H1 (cell line): ENCODE measurements around the gene ADGRG7. TPM values are rescaled to one million over a fixed set of nuclear protein-coding genes. Genes with fewer than 3 reads are reported as not detected.

Experiments
- CTCF ChIA-PET: fragments of 300-600 bp; sonication (Branson Sonifier 250); formaldehyde crosslinking; loops from one replicate; lab custom pipeline; 2021; ENCODE audit not compliant: partially characterized antibody; lab: Charles Lee
- POLR2A ChIA-PET: fragments of 300-600 bp; sonication (Branson Sonifier 250); formaldehyde crosslinking; loops from one replicate; lab custom pipeline; 2021; ENCODE audit warnings: inconsistent platforms; ENCODE audit not compliant: partially characterized antibody; lab: Charles Lee
- DNase-seq, 2 experiments: peaks; one replicate each; pipeline versions ENCODE4 v3.0.0 to v3.0.0-alpha.2; 2010 to 2022; ENCODE audit warnings: low spot score in 2 of 2, low read depth in 1 of 2, mixed read lengths in 1 of 2
- FAIRE-seq: peaks from 2 replicates; lab custom pipeline; 2011; peaks lifted over from hg19 to GRCh38; lab: Jason Lieb, UNC
- H2AFZ ChIP-seq: 2 replicates; pipeline ENCODE4 v1.8.1; 2012; ENCODE audit warnings: low read length, inconsistent platforms
- H2AK5ac ChIP-seq: 2 replicates; pipeline ENCODE4 v1.6.1; 2013; ENCODE audit warnings: low read depth, low read length
- H2BK120ac ChIP-seq: replicated peaks from 2 replicates; pipeline ENCODE3; 2013; ENCODE audit warnings: low read depth, low read length, inconsistent platforms
- H2BK12ac ChIP-seq: 2 replicates; pipeline ENCODE4 v1.6.1; 2013; ENCODE audit warnings: low read depth, low read length
- H2BK15ac ChIP-seq: 2 replicates; pipeline ENCODE4 v1.6.1; 2013; ENCODE audit warnings: low read length
- H2BK20ac ChIP-seq: 2 replicates; pipeline ENCODE4 v1.6.1; 2013; ENCODE audit warnings: low read length
- H2BK5ac ChIP-seq: 2 replicates; pipeline ENCODE4 v1.6.1; 2013; ENCODE audit warnings: low read depth, low read length
- H3K14ac ChIP-seq: 2 replicates; pipeline ENCODE4 v1.6.1; 2013; ENCODE audit warnings: inconsistent platforms; ENCODE audit not compliant: insufficient read length
- H3K18ac ChIP-seq: 2 replicates; pipeline ENCODE4 v1.6.1; 2013; ENCODE audit warnings: low read length; ENCODE audit errors: extremely low read depth
- H3K23ac ChIP-seq: 2 replicates; pipeline ENCODE4 v1.6.1; 2013; ENCODE audit warnings: inconsistent platforms; ENCODE audit not compliant: insufficient read length
- H3K23me2 ChIP-seq: 2 replicates; pipeline ENCODE4 v1.6.1; 2013; ENCODE audit warnings: low read depth, low read length
- H3K27ac ChIP-seq: 2 replicates; pipeline ENCODE4 v1.6.1; 2011; ENCODE audit warnings: low read depth, low read length, inconsistent platforms
- H3K27me3 ChIP-seq, 4 experiments: replicated peaks in 1 of 4; 1 replicate in 1 of 4; 2 replicates in 3 of 4; pipeline versions ENCODE4 v1.6.1 to v1.8.1; 2011 to 2013; ENCODE audit warnings: low read length in 3 of 4, mild to moderate bottlenecking in 3 of 4, inconsistent platforms in 2 of 4, mixed read lengths in 2 of 4, moderate library complexity in 1 of 4; ENCODE audit not compliant: control insufficient read depth in 3 of 4, insufficient read depth in 3 of 4; ENCODE audit errors: extremely low read depth in 1 of 4
- H3K36me3 ChIP-seq, 4 experiments: 2 replicates each; pipeline versions ENCODE4 v1.6.1 to v1.8.1; 2011 to 2013; ENCODE audit warnings: mild to moderate bottlenecking in 4 of 4, low read length in 3 of 4, moderate library complexity in 2 of 4, control low read depth in 1 of 4, inconsistent platforms in 1 of 4; ENCODE audit not compliant: insufficient read depth in 4 of 4, control insufficient read depth in 2 of 4
- H3K4ac ChIP-seq: replicated peaks from 2 replicates; pipeline ENCODE3; 2013; ENCODE audit warnings: low read length, low read depth, mixed read lengths, inconsistent platforms; ENCODE audit not compliant: insufficient read length
- H3K4me1 ChIP-seq, 4 experiments: replicated peaks in 1 of 4; 1 replicate in 1 of 4; 2 replicates in 3 of 4; pipeline versions ENCODE4 v1.6.1 to v1.8.1; 2011 to 2013; ENCODE audit warnings: low read length in 3 of 4, inconsistent platforms in 2 of 4, mixed read lengths in 1 of 4; ENCODE audit not compliant: insufficient read depth in 4 of 4, control insufficient read depth in 3 of 4
- H3K4me2 ChIP-seq, 2 experiments: 2 replicates each; pipeline versions ENCODE4 v1.6.1 to v1.8.1; 2011 to 2013; ENCODE audit warnings: low read depth in 2 of 2, low read length in 2 of 2, control low read depth in 1 of 2, inconsistent platforms in 1 of 2, mild to moderate bottlenecking in 1 of 2; ENCODE audit not compliant: insufficient read depth in 1 of 2
- H3K4me3 ChIP-seq, 4 experiments: fragments of 200-600, 300-600 bp in 1 of 4; sonication (generic), shearing (Covaris generic), sonication (Bioruptor Twin) in 1 of 4; 2 replicates each; pipeline versions ENCODE4 v1.5.1 to v1.8.1; 2011 to 2016; ENCODE audit warnings: low read length in 4 of 4, low read depth in 3 of 4, control low read depth in 2 of 4, inconsistent platforms in 2 of 4, mild to moderate bottlenecking in 2 of 4, mixed read lengths in 1 of 4, moderate library complexity in 1 of 4; ENCODE audit not compliant: insufficient read depth in 2 of 4; ENCODE audit errors: extremely low read depth in 1 of 4
- H3K56ac ChIP-seq: replicated peaks from 2 replicates; pipeline ENCODE3; 2013; ENCODE audit warnings: low read depth, mild to moderate bottlenecking, mixed read lengths, low read length, inconsistent platforms; ENCODE audit not compliant: insufficient read length
- H3K79me1 ChIP-seq: 2 replicates; pipeline ENCODE4 v1.6.1; 2013; ENCODE audit warnings: low read depth, low read length, control low read depth
- H3K79me2 ChIP-seq, 2 experiments: 2 replicates each; pipeline versions ENCODE4 v1.6.1 to v1.8.1; 2012 to 2013; ENCODE audit warnings: low read length in 2 of 2, mild to moderate bottlenecking in 2 of 2, inconsistent platforms in 1 of 2; ENCODE audit not compliant: insufficient read depth in 2 of 2, control insufficient read depth in 1 of 2
- H3K9ac ChIP-seq, 4 experiments: replicated peaks in 1 of 4; 1 replicate in 1 of 4; 2 replicates in 3 of 4; pipeline versions ENCODE4 v1.6.1 to v1.8.1; 2011 to 2013; ENCODE audit warnings: low read depth in 3 of 4, low read length in 3 of 4, control low read depth in 2 of 4, mild to moderate bottlenecking in 2 of 4, moderate library complexity in 2 of 4, inconsistent platforms in 1 of 4; ENCODE audit errors: extremely low read depth in 1 of 4
- H3K9me3 ChIP-seq, 2 experiments: 2 replicates each; pipeline versions ENCODE4 v1.6.1 to v1.8.1; 2012 to 2013; ENCODE audit warnings: mild to moderate bottlenecking in 2 of 2, moderate library complexity in 2 of 2, control low read depth in 1 of 2, inconsistent platforms in 1 of 2, low read depth in 1 of 2, low read length in 1 of 2, mixed read lengths in 1 of 2; ENCODE audit not compliant: insufficient read depth in 2 of 2
- H4K20me1 ChIP-seq, 2 experiments: replicated peaks in 1 of 2; 2 replicates each; pipeline versions ENCODE3 to v1.8.1; 2011 to 2013; ENCODE audit warnings: inconsistent platforms in 2 of 2, low read length in 2 of 2, mild to moderate bottlenecking in 1 of 2; ENCODE audit not compliant: insufficient read depth in 2 of 2, control insufficient read depth in 1 of 2
- H4K5ac ChIP-seq: 2 replicates; pipeline ENCODE4 v1.6.1; 2013; ENCODE audit warnings: low read length, low read depth, mixed read lengths, inconsistent platforms; ENCODE audit not compliant: insufficient read length
- H4K8ac ChIP-seq: 2 replicates; pipeline ENCODE4 v1.8.0; 2013; ENCODE audit warnings: mild to moderate bottlenecking, moderate library complexity, low read length, inconsistent platforms; ENCODE audit not compliant: insufficient read depth; ENCODE audit errors: extremely low read depth
- H4K91ac ChIP-seq: replicated peaks from 2 replicates; pipeline ENCODE3; 2013; ENCODE audit warnings: low read length, mixed read lengths, inconsistent platforms; ENCODE audit not compliant: insufficient read length
- BACH1 ChIP-seq: IDR thresholded peaks from 2 replicates; pipeline ENCODE4 v1.6.1; 2012; ENCODE audit warnings: low read length, improper control_type of control experiment
- BRCA1 ChIP-seq: IDR thresholded peaks from 2 replicates; pipeline ENCODE4 v1.6.1; 2012; ENCODE audit warnings: low read depth, low read length, improper control_type of control experiment
- CBX5 ChIP-seq: fragments of 300-800, 300-1000 bp; sonication (generic); IDR thresholded peaks from 2 replicates; pipeline ENCODE4 v1.7.1; 2016; ENCODE audit warnings: antibody characterized with exemption, low read length, low read depth
- CHD2 ChIP-seq: IDR thresholded peaks from 2 replicates; pipeline ENCODE4 v1.6.1; 2012; ENCODE audit warnings: low read length, improper control_type of control experiment
- EGR1 ChIP-seq: IDR thresholded peaks from 2 replicates; pipeline ENCODE4 v1.6.1; 2011; ENCODE audit warnings: low read depth, low read length, borderline replicate concordance
- GABPA ChIP-seq: IDR thresholded peaks from 2 replicates; pipeline ENCODE4 v1.6.1; 2011; ENCODE audit warnings: mild to moderate bottlenecking, low read length, moderate library complexity, borderline replicate concordance; ENCODE audit not compliant: insufficient read depth
- GTF2F1 ChIP-seq: IDR thresholded peaks from 2 replicates; pipeline ENCODE4 v1.6.1; 2012; ENCODE audit warnings: low read depth, low read length, improper control_type of control experiment, borderline replicate concordance
- HDAC2 ChIP-seq, 2 experiments: fragments of 300-600 bp in 1 of 2; sonication (generic) in 1 of 2; IDR thresholded peaks; 2 replicates each; pipeline ENCODE4 v1.6.1; 2011 to 2012; ENCODE audit warnings: low read depth in 2 of 2, low read length in 2 of 2, mild to moderate bottlenecking in 2 of 2, moderate library complexity in 2 of 2, borderline replicate concordance in 1 of 2, inconsistent platforms in 1 of 2
- HDAC6 ChIP-seq: IDR thresholded peaks from one replicate; pipeline ENCODE4 v1.7.1; 2012; ENCODE audit warnings: low read depth, mild to moderate bottlenecking, inconsistent platforms, low read length, moderate library complexity
- RNF2 ChIP-seq: fragments of 200-900, 300-1000 bp; sonication (generic); IDR thresholded peaks from 2 replicates; pipeline ENCODE4 v1.7.1; 2016; ENCODE audit warnings: borderline replicate concordance, low read depth, mild to moderate bottlenecking, antibody characterized with exemption, low read length; ENCODE audit not compliant: poor library complexity, severe bottlenecking; ENCODE audit errors: missing control alignments
- RXRA ChIP-seq: IDR thresholded peaks from 2 replicates; pipeline ENCODE4 v1.6.1; 2011; ENCODE audit warnings: low read depth, mild to moderate bottlenecking, low read length, moderate library complexity; ENCODE audit not compliant: insufficient read depth
- SAP30 ChIP-seq: fragments of 300-600 bp; sonication (generic); IDR thresholded peaks from 2 replicates; pipeline ENCODE4 v1.7.1; 2012; ENCODE audit warnings: low read length, moderate library complexity, mild to moderate bottlenecking, inconsistent platforms; ENCODE audit not compliant: insufficient read depth, insufficient replicate concordance
- SP4 ChIP-seq: IDR thresholded peaks from 2 replicates; pipeline ENCODE4 v1.6.1; 2012; ENCODE audit warnings: low read length, inconsistent platforms
- TCF12 ChIP-seq: IDR thresholded peaks from 2 replicates; pipeline ENCODE4 v1.6.1; 2011; ENCODE audit warnings: low read depth, mild to moderate bottlenecking, low read length
- polyA plus RNA-seq, 7 experiments: library from polyadenylated mRNA; depleted of rRNA in 3 of 7; stranded (reverse) in 5 of 7; unstranded in 2 of 7; fragments of >200 nt in 5 of 7; fragments of 200-250 nt in 2 of 7; gene quantifications; 1 replicate in 5 of 7; 2 replicates in 1 of 7; 4 replicates in 1 of 7; pipeline versions ENCODE4 v1.2.1 to v1.2.3, GENCODE V29; 2011 to 2013; ENCODE audit warnings: missing spikeins in 2 of 7, mixed read lengths in 2 of 7
- total RNA-seq: library from RNA; stranded (reverse); fragmentation: NEBNext Ultra II Directional; extraction: Animal tissue kit (Norgen Biotek cat#: 25700); gene quantifications from 2 replicates; pipeline ENCODE4 v1.2.1, GENCODE V29; 2021

ADGRG7 gene
- total and polyA plus RNA-seq, 2 of the 8 experiments (the other 6 are each of a cell fraction or from before 2014, with no cell fraction given) = not detected

DNA sequence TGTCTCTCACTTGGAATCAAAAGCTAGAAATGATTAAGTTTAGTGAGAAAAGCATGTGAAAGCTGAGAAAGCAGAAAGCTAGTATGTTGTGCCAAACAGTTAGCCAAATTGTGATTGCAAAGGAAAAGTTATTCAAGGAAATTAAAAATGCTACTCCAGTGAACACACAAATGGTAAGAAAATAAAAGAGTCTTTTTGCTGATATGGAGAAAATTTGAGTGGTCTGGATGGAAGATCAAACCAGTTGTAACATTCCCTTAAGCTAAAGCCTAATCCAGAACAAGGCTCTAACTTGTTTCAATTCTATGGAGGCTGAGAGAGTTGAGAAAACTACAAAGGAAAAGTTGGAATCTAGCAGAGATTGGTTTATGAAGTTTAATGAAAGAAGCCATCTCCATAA lies 11.8 kb downstream of the ADGRG7 start:
- CTCF ChIA-PET = interaction anchor here (0.5 kb wide), 1 partner anchor 734 kb away, joined by 3 read pairs; no protein-coding TSS in a partner anchor
- Histone ChIP-seq H3K79me2 (no peaks in the 10 kb centered on the region), H3K79me1 (no peaks in the 10 kb centered on the region), H4K91ac (no peak overlapping the region), H3K4me1 (no peaks in the 10 kb centered on the region), H3K56ac (no peak overlapping the region), H3K9me3 (no peaks in the 10 kb centered on the region), H3K4me2 (no peak overlapping the region), H4K20me1 (no peaks in the 10 kb centered on the region), H2BK5ac (no peak overlapping the region), H3K4ac (no peak overlapping the region), H3K23ac (no peak overlapping the region), H2BK15ac (no peak overlapping the region), H2BK20ac (no peak overlapping the region), H3K27me3 (no peaks in the 10 kb centered on the region), H4K8ac (no peak overlapping the region), H4K5ac (no peak overlapping the region), H3K4me3 (no peak overlapping the region), H3K36me3 (no peaks in the 10 kb centered on the region), H3K27ac (no peak overlapping the region), H3K14ac (no peak overlapping the region), H2AK5ac (no peak overlapping the region), H3K23me2 (no peaks in the 10 kb centered on the region), H2BK12ac (no peak overlapping the region), H3K9ac (no peak overlapping the region), H2AFZ (no peak overlapping the region), H2BK120ac (no peak overlapping the region), H3K18ac (no peak overlapping the region)
- FAIRE-seq = no peak
- POLR2A ChIA-PET = no interaction called here
- no peak for TF ChIP-seq GTF2F1
- TF ChIP-seq GABPA = no peak
- TF ChIP-seq HDAC2 (IDR thresholded peaks at IDR 0.05; ENCODE audit: borderline replicate concordance in 1 of 2, low read depth in 2 of 2, low read length in 2 of 2) = no peak
- TF ChIP-seq RNF2 = no peak
- no peak for TF ChIP-seq BACH1
- no peak for TF ChIP-seq HDAC6
- TF ChIP-seq EGR1 = no peak
- TF ChIP-seq CHD2 = no peak
- no peak for TF ChIP-seq RXRA
- no peak for TF ChIP-seq BRCA1
- no peak for TF ChIP-seq CBX5
- no peak for TF ChIP-seq SP4
- no peak for TF ChIP-seq TCF12
- TF ChIP-seq SAP30 = no peak
- no peak for DNase-seq
